Activated naive CD4-positive, alpha-beta T cell treated with anti-CD3 and anti-CD28 coated beads for 36 hours (primary cell): Measurements from ENCODE around the gene ATG101. TPM values are rescaled to one million over a fixed set of nuclear protein-coding genes. Genes with fewer than 3 reads are reported as not detected.

Experiments
- CTCF ChIA-PET: fragments of 350-600 bp; sonication (Branson Sonifier 250); formaldehyde crosslinking; loops from one replicate; lab custom pipeline; 2021; ENCODE audit warnings: antibody characterized with exemption; lab: Charles Lee
- DNase-seq: peaks from one replicate; pipeline ENCODE4 v3.0.0-alpha.2; 2020
- H3K27ac Mint-ChIP-seq: one replicate; pipeline ENCODE4 v1.8.0; 2021; ENCODE audit warnings: mild to moderate bottlenecking, mixed read lengths
- H3K27me3 Mint-ChIP-seq: one replicate; pipeline ENCODE4 v1.8.0; 2021; ENCODE audit warnings: low read depth, mixed read lengths
- H3K36me3 Mint-ChIP-seq: one replicate; pipeline ENCODE4 v1.8.0; 2021; ENCODE audit warnings: low read depth, mixed read lengths
- H3K4me1 Mint-ChIP-seq: one replicate; pipeline ENCODE4 v1.8.0; 2021; ENCODE audit warnings: low read depth, mixed read lengths
- H3K4me3 Mint-ChIP-seq: one replicate; pipeline ENCODE4 v1.8.0; 2021; ENCODE audit warnings: mild to moderate bottlenecking, moderate library complexity, mixed read lengths
- H3K9me3 Mint-ChIP-seq: one replicate; pipeline ENCODE4 v1.8.0; 2021; ENCODE audit warnings: mixed read lengths
- intact Hi-C: fragments of 100-400 bp; cut with micrococcal nuclease; formaldehyde crosslinking; loops from one replicate; pipeline ENCODE4 v1.15.1; 2023
- total RNA-seq, 2 experiments: library from RNA; stranded (reverse); gene quantifications; one replicate each; pipeline ENCODE4 v1.2.3, GENCODE V29; 2021

ATG101 gene
- total RNA-seq, 2 experiments from 2014 or later = 21.8 to 22.0 TPM

- intact Hi-C loops = loop anchor here (1.0 kb wide), 1 partner anchor 18 kb away; the partner anchor contains the start of gene NR4A1
- Mint-ChIP-seq H3K4me1 (peaks cover 36% of the 10 kb centered on the region), H3K27ac (peak overlapping the region; percentile 47), H3K4me3 (peak overlapping the region; percentile 56), H3K27me3 (no peaks in the 10 kb centered on the region), H3K9me3 (no peaks in the 10 kb centered on the region), H3K36me3 (no peaks in the 10 kb centered on the region)
- CTCF ChIA-PET = interaction anchor here (0.9 to 13.8 kb wide), 13 partner anchors 10 to 109 kb away, joined by 3 to 315 read pairs (median 8); partner anchors contain the start of genes ATG101 and NR4A1
- peak; percentile 94 for DNase-seq
Measured at GRCh38 chr12:52032804-52033445, 36.9 kb upstream of the ATG101 start.

GRCh38 chr12:52033446-52034140, 36.2 kb upstream of the ATG101 start:
- peak overlapping the region; percentile 56 for H3K4me3 Mint-ChIP-seq

GRCh38 chr12:52035190-52035589, 34.6 kb upstream of the ATG101 start:
- Mint-ChIP-seq H3K4me1 (peaks cover 57% of the 10 kb centered on the region), H3K4me3 (no peak overlapping the region), H3K36me3 (peaks cover 2% of the 10 kb centered on the region), H3K9me3 (no peaks in the 10 kb centered on the region), H3K27me3 (no peaks in the 10 kb centered on the region), H3K27ac (no peak overlapping the region)
- CTCF ChIA-PET = interaction anchor here (0.7 to 12.3 kb wide), 6 partner anchors 9 to 105 kb away, joined by 3 to 94 read pairs (median 5); partner anchors contain the start of gene ATG101
- intact Hi-C loops = no loop called here
- no peak for DNase-seq

More at GRCh38 chr12:52033446-52034140, 36.2 kb upstream of the ATG101 start:
- H3K27me3 Mint-ChIP-seq = no peaks in the 10 kb centered on the region
- H3K9me3 Mint-ChIP-seq = no peaks in the 10 kb centered on the region
- CTCF ChIA-PET = interaction anchor here (1.3 to 13.8 kb wide), 9 partner anchors 11 to 88 kb away, joined by 3 to 315 read pairs (median 11); partner anchors contain the start of gene ATG101
- peak overlapping the region; percentile 47 for H3K27ac Mint-ChIP-seq
- H3K4me1 Mint-ChIP-seq = peaks cover 41% of the 10 kb centered on the region
- intact Hi-C loops = loop anchor here (1.0 kb wide), 1 partner anchor 18 kb away; the partner anchor contains the start of gene NR4A1
- H3K36me3 Mint-ChIP-seq = peaks cover 2% of the 10 kb centered on the region
- no peak for DNase-seq

- no peak overlapping the region for H3K27ac Mint-ChIP-seq
- intact Hi-C loops = loop anchor here (1.0 kb wide), 1 partner anchor 33 kb away; the partner anchor contains the start of gene ATG101
- no peak for DNase-seq
- peaks cover 2% of the 10 kb centered on the region for H3K36me3 Mint-ChIP-seq
- H3K9me3 Mint-ChIP-seq = no peaks in the 10 kb centered on the region
- no peaks in the 10 kb centered on the region for H3K27me3 Mint-ChIP-seq
- peak overlapping the region; percentile 52 for H3K4me3 Mint-ChIP-seq
- CTCF ChIA-PET = interaction anchor here (0.7 to 12.3 kb wide), 3 partner anchors 10 to 105 kb away, joined by 3 to 94 read pairs (median 7); no protein-coding TSS in a partner anchor
- peaks cover 65% of the 10 kb centered on the region for H3K4me1 Mint-ChIP-seq
Measured at GRCh38 chr12:52035926-52036325, 33.9 kb upstream of the ATG101 start.

GRCh38 chr12:52036587-52037171, 33.1 kb upstream of the ATG101 start:
- H3K36me3 Mint-ChIP-seq = peaks cover 2% of the 10 kb centered on the region

GRCh38 chr12:52037248-52037861, 32.4 kb upstream of the ATG101 start:
- H3K27ac Mint-ChIP-seq = peak overlapping the region; percentile 16
- peaks cover 4% of the 10 kb centered on the region for H3K36me3 Mint-ChIP-seq
- H3K4me3 Mint-ChIP-seq = peak overlapping the region; percentile 70
- H3K27me3 Mint-ChIP-seq = no peaks in the 10 kb centered on the region
- H3K9me3 Mint-ChIP-seq = no peaks in the 10 kb centered on the region
- no peak for DNase-seq
- peaks cover 76% of the 10 kb centered on the region for H3K4me1 Mint-ChIP-seq
- intact Hi-C loops = loop anchor here (1.0 kb wide), 1 partner anchor 14 kb away; the partner anchor contains the start of gene NR4A1
- CTCF ChIA-PET = interaction anchor here (1.5 to 12.3 kb wide), 2 partner anchors 11 to 16 kb away, joined by 3 to 94 read pairs; no protein-coding TSS in a partner anchor

More at GRCh38 chr12:52036587-52037171, 33.1 kb upstream of the ATG101 start:
- Mint-ChIP-seq H3K4me3 (peak overlapping the region; percentile 52), H3K27ac (peak overlapping the region; percentile 19), H3K9me3 (no peaks in the 10 kb centered on the region), H3K27me3 (no peaks in the 10 kb centered on the region), H3K4me1 (peaks cover 70% of the 10 kb centered on the region)
- CTCF ChIA-PET = interaction anchor here (1.5 to 12.3 kb wide), 3 partner anchors 11 to 16 kb away, joined by 3 to 94 read pairs (median 7); no protein-coding TSS in a partner anchor
- peak; percentile 76 for DNase-seq
- intact Hi-C loops = loop anchor here (1.0 kb wide), 2 partner anchors 15 to 33 kb away; partner anchors contain the start of genes ATG101 and NR4A1

GRCh38 chr12:52038447-52038846, 31.3 kb upstream of the ATG101 start:
- peak overlapping the region; percentile 9 for H3K27ac Mint-ChIP-seq
- DNase-seq = no peak
- no peaks in the 10 kb centered on the region for H3K27me3 Mint-ChIP-seq
- H3K4me1 Mint-ChIP-seq = peaks cover 75% of the 10 kb centered on the region
- H3K4me3 Mint-ChIP-seq = peak overlapping the region; percentile 70
- CTCF ChIA-PET = interaction anchor here (0.8 to 12.3 kb wide), 6 partner anchors 8 to 83 kb away, joined by 3 to 94 read pairs (median 4); partner anchors contain the start of genes ATG101 and NR4A1
- H3K9me3 Mint-ChIP-seq = no peaks in the 10 kb centered on the region
- H3K36me3 Mint-ChIP-seq = peaks cover 4% of the 10 kb centered on the region
- intact Hi-C loops = no loop called here

- CTCF ChIA-PET = interaction anchor here (1.0 to 12.3 kb wide), 4 partner anchors 15 to 42 kb away, joined by 3 to 94 read pairs (median 4); no protein-coding TSS in a partner anchor
- intact Hi-C loops = no loop called here
- no peak for DNase-seq
- Mint-ChIP-seq H3K27ac (no peak overlapping the region), H3K9me3 (no peaks in the 10 kb centered on the region), H3K4me1 (peaks cover 64% of the 10 kb centered on the region), H3K27me3 (no peaks in the 10 kb centered on the region), H3K4me3 (no peak overlapping the region), H3K36me3 (peaks cover 4% of the 10 kb centered on the region)
Measured at GRCh38 chr12:52041035-52041434, 28.7 kb upstream of the ATG101 start.

GRCh38 chr12:52041695-52042123, 28.1 kb upstream of the ATG101 start:
- intact Hi-C loops = no loop called here
- peak; percentile 69 for DNase-seq
- H3K4me1 Mint-ChIP-seq = peaks cover 63% of the 10 kb centered on the region
- H3K9me3 Mint-ChIP-seq = no peaks in the 10 kb centered on the region
- H3K27me3 Mint-ChIP-seq = no peaks in the 10 kb centered on the region
- peaks cover 4% of the 10 kb centered on the region for H3K36me3 Mint-ChIP-seq
- CTCF ChIA-PET = interaction anchor here (1.0 to 12.3 kb wide), 2 partner anchors 16 to 32 kb away, joined by 3 to 94 read pairs; no protein-coding TSS in a partner anchor
- H3K27ac Mint-ChIP-seq = peak overlapping the region; percentile 78
- H3K4me3 Mint-ChIP-seq = peak overlapping the region; percentile 41

GRCh38 chr12:52042706-52043385, 26.9 kb upstream of the ATG101 start:
- Mint-ChIP-seq H3K27ac (no peak overlapping the region), H3K36me3 (peaks cover 4% of the 10 kb centered on the region), H3K4me3 (no peak overlapping the region), H3K27me3 (no peaks in the 10 kb centered on the region), H3K4me1 (peaks cover 61% of the 10 kb centered on the region), H3K9me3 (no peaks in the 10 kb centered on the region)
- CTCF ChIA-PET = interaction anchor here (12.3 kb wide), 1 partner anchor 17 kb away, joined by 94 read pairs; no protein-coding TSS in a partner anchor
- intact Hi-C loops = no loop called here
- no peak for DNase-seq
